ENCODE results near the gene JAM3. TPM values are rescaled to one million over a fixed set of nuclear protein-coding genes. Genes with fewer than 3 reads are reported as not detected.

The JAM3 gene
- total RNA-seq, 1 experiment from 2014 or later, result 34.4 TPM

DNA sequence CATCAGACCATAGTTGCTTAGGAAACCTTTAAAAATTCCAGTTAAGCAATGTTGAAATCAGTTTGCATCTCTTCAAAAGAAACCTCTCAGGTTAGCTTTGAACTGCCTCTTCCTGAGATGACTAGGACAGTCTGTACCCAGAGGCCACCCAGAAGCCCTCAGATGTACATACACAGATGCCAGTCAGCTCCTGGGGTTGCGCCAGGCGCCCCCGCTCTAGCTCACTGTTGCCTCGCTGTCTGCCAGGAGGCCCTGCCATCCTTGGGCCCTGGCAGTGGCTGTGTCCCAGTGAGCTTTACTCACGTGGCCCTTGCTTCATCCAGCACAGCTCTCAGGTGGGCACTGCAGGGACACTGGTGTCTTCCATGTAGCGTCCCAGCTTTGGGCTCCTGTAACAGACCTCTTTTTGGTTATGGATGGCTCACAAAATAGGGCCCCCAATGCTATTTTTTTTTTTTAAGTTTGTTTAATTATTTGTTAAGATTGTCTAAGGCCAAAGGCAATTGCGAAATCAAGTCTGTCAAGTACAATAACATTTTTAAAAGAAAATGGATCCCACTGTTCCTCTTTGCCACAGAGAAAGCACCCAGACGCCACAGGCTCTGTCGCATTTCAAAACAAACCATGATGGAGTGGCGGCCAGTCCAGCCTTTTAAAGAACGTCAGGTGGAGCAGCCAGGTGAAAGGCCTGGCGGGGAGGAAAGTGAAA is 81.5 kb downstream of the JAM3 start:
- H3K4me3 ChIP-seq (ENCODE audit: insufficient read depth, low read depth, low read length), result no peak overlapping the region
- no peak for DNase-seq
- H3K36me3 ChIP-seq (replicated peaks; ENCODE audit: control insufficient read depth, insufficient read depth, low read length), result peaks cover 33% of the 10 kb centered on the region
- H3K27me3 ChIP-seq (ENCODE audit: control insufficient read depth, insufficient read depth, low read length), result no peaks in the 10 kb centered on the region

DNA sequence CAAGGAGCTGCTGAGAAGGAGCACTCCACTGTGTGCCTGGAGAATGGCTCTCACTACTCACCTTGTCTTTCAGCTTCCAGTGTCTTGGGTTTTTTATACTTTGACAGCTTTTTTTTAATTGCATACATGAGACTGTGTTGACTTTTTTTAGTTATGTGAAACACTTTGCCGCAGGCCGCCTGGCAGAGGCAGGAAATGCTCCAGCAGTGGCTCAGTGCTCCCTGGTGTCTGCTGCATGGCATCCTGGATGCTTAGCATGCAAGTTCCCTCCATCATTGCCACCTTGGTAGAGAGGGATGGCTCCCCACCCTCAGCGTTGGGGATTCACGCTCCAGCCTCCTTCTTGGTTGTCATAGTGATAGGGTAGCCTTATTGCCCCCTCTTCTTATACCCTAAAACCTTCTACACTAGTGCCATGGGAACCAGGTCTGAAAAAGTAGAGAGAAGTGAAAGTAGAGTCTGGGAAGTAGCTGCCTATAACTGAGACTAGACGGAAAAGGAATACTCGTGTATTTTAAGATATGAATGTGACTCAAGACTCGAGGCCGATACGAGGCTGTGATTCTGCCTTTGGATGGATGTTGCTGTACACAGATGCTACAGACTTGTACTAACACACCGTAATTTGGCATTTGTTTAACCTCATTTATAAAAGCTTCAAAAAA is 82.3 kb downstream of the JAM3 start:
- no peak for DNase-seq
- peaks cover 32% of the 10 kb centered on the region for H3K36me3 ChIP-seq (replicated peaks; ENCODE audit: control insufficient read depth, insufficient read depth, low read length)
- H3K27me3 ChIP-seq (ENCODE audit: control insufficient read depth, insufficient read depth, low read length), result no peaks in the 10 kb centered on the region
- H3K4me3 ChIP-seq (ENCODE audit: insufficient read depth, low read depth, low read length), result no peak overlapping the region

DNA sequence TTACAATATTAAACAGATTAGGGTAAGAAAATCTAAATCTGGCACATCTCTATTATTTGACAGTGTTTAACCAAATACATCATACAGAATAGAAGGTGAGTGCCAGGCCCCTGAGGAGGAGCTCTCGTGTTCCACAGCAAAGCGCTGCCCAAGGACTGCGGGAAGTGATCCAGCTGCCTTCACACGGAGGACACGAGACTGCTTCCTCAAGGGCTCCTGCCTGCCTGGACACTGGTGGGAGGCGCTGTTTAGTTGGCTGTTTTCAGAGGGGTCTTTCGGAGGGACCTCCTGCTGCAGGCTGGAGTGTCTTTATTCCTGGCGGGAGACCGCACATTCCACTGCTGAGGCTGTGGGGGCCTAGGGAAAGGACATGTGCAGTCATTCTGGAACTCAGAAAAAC is 83.8 kb downstream of the JAM3 start:
- peaks cover 40% of the 10 kb centered on the region for H3K36me3 ChIP-seq (replicated peaks; ENCODE audit: control insufficient read depth, insufficient read depth, low read length)
- no peak overlapping the region for H3K4me3 ChIP-seq (ENCODE audit: insufficient read depth, low read depth, low read length)
- H3K27me3 ChIP-seq (ENCODE audit: control insufficient read depth, insufficient read depth, low read length), result no peaks in the 10 kb centered on the region
- DNase-seq, result no peak

DNA sequence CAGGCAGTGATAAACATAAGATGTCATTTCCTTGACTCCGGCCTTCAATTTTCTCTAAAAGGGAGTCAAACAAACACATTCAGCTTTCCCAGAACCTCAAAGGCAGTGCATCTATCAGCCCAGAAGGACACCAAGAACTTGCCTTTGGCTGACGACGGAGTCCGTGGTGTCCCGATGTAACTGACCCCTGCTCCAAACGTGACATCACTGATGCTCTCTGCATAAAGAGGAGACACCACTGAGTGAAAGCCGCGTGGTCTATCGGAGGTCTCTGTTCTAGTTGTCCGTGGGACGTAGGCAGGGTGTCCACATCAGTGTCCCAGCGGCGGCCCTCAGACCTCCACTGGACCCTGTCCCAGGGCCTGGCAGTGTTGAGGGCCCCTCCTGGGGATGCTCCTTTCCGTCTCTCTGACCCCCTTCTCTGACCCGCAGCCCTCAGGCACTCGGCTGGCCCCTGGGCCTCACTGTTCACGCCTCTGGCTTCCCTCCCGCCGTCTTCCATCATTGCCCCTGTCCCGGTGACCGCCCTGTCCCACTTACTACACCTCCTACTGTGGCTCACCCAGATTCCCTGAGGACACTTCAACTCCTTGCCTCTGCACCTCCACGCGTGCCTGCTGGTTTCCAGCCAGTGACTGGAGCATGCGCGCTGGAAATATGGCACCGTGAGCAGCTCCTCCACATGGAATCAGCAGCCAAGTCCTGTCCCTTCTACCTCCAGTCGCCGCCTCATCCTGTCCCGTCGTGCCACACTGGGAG is 84.5 kb downstream of the JAM3 start:
- H3K36me3 ChIP-seq (replicated peaks; ENCODE audit: control insufficient read depth, insufficient read depth, low read length), result peaks cover 45% of the 10 kb centered on the region
- no peak for DNase-seq
- no peaks in the 10 kb centered on the region for H3K27me3 ChIP-seq (ENCODE audit: control insufficient read depth, insufficient read depth, low read length)
- no peak overlapping the region for H3K4me3 ChIP-seq (ENCODE audit: insufficient read depth, low read depth, low read length)

DNA sequence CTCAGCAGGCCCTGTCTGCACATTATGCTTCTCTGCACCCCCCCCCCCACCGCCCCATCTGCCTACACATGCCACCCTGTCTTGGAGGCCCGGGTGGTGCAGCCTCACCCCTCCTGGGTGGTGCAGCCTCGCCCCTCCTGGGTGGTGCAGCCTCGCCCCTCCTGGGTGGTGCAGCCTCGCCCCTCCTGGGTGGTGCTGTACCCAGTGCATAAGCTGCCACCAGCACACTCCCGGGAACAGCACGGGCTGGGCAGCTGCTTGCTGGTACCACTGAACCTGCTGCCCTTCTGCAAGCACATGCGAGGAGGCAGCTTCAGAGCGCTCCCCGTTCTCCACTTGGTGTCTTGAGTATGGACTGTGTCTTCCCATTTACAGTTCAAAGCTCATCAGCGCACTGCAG is 85.6 kb downstream of the JAM3 start:
- Histone ChIP-seq H3K36me3 (replicated peaks; ENCODE audit: control insufficient read depth, insufficient read depth, low read length) (peaks cover 41% of the 10 kb centered on the region), H3K4me3 (ENCODE audit: insufficient read depth, low read depth, low read length) (no peak overlapping the region), H3K27me3 (ENCODE audit: control insufficient read depth, insufficient read depth, low read length) (no peaks in the 10 kb centered on the region)
- DNase-seq, result no peak

DNA sequence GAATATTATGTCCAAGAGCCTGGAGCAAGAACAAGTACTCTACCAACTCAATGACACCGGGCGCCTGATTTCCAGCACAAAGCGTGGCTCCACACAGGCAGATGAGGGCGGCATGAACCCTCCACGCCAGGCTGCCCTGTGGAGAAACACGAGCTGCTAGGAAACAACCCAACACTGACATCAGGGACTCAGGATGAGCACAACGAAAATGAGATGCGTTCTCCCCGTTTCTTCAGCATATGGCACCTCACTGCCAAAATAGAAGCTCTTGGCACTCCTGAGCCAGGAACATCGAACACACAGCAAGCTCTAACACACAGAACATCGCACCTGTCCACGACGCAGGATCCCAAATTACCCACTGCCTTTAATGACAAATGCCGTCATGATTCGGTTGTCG is 86.6 kb downstream of the JAM3 start:
- no peak for DNase-seq
- peaks cover 44% of the 10 kb centered on the region for H3K36me3 ChIP-seq (replicated peaks; ENCODE audit: control insufficient read depth, insufficient read depth, low read length)

DNA sequence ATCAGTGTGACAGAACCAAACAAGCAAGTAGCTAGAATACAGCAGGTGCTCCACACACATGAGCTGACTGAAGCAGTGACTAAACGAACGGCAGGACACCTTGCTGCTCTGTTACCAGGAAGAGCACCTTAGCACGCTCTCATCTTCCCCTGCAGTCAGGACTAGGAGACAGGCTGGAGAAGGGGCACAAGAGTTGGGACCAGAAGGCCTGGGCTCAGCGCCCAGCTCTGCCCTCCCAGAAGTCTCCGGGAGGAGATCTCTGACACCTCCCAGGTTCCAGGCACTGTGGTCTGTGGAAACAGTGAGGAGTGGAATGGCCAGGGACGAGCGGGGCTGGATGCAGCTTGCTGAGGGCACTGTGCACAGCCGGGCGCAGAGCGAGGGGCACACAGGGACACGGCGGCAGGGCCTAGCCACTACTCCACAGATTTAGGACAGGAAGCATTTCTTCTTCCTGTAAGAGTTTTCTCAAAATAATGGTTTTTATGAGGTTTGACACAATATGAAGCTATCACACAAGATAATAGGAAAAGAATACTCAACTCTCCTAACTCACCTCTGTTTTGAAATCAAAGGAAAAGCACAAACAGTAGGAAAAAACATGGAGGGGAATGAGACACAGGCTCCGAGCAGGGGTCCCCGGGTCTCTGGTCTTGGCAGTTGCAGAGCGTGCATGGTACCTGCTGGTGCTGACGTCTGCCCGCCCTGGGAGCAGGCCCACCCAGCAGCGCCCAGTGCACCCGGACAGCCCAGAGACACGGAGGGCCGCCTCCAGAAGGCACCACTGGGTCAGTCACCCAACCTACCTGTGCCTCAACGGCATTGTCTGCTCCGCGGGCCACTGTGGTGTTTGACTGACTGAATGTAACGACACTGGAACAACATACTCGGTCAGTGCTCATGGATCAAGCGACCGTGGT is 87.3 kb downstream of the JAM3 start:
- H3K27me3 ChIP-seq (ENCODE audit: control insufficient read depth, insufficient read depth, low read length), result no peaks in the 10 kb centered on the region
- H3K4me3 ChIP-seq (ENCODE audit: insufficient read depth, low read depth, low read length), result no peak overlapping the region
- H3K36me3 ChIP-seq (replicated peaks; ENCODE audit: control insufficient read depth, insufficient read depth, low read length), result peaks cover 47% of the 10 kb centered on the region
- DNase-seq, result no peak

More for the DNA sequence above, 86.6 kb downstream of the JAM3 start:
- Histone ChIP-seq H3K27me3 (ENCODE audit: control insufficient read depth, insufficient read depth, low read length) (no peaks in the 10 kb centered on the region), H3K4me3 (ENCODE audit: insufficient read depth, low read depth, low read length) (no peak overlapping the region)

DNA sequence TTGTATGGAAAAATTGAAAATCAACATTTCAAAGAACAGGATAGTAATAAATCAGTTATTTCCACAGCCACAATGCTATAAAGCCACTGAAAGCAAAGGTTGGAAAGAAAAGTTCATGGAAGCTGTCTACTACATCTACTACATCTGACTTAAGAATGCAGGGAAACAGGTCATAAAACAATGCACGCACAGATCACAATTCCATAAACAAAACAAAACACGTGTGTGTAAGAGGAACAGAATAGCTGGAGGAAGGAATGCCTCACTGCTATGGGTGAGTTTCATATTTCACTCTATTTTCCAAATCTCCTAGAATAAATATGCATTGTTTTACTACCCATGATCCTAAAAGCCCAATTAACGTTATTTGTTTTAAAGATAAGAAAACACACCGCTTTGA is 88.6 kb downstream of the JAM3 start:
- DNase-seq, result no peak
- Histone ChIP-seq H3K4me3 (ENCODE audit: insufficient read depth, low read depth, low read length) (no peak overlapping the region), H3K27me3 (ENCODE audit: control insufficient read depth, insufficient read depth, low read length) (no peaks in the 10 kb centered on the region), H3K36me3 (replicated peaks; ENCODE audit: control insufficient read depth, insufficient read depth, low read length) (peaks cover 52% of the 10 kb centered on the region)

DNA sequence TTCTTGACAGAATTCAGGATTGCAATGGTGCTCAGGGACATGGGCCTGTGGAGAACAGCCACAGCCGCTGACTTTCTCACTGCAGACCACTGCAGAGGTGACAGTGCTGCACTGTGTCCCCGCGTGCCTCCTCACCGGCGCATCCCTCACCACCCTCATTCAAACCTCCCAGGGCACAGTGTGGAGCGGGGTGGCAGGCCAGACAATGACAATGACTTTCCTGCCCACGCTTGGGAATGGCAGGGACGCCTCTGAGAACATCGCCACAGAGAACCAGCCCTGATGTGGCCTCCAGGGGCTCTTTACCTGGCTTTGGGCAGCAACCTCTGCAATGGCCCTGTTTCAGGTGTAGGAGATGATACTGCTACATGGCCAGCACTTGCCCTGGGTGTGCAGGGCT is 89.2 kb downstream of the JAM3 start:
- no peak overlapping the region for H3K4me3 ChIP-seq (ENCODE audit: insufficient read depth, low read depth, low read length)
- peaks cover 52% of the 10 kb centered on the region for H3K36me3 ChIP-seq (replicated peaks; ENCODE audit: control insufficient read depth, insufficient read depth, low read length)
- DNase-seq, result no peak
- no peaks in the 10 kb centered on the region for H3K27me3 ChIP-seq (ENCODE audit: control insufficient read depth, insufficient read depth, low read length)

DNA sequence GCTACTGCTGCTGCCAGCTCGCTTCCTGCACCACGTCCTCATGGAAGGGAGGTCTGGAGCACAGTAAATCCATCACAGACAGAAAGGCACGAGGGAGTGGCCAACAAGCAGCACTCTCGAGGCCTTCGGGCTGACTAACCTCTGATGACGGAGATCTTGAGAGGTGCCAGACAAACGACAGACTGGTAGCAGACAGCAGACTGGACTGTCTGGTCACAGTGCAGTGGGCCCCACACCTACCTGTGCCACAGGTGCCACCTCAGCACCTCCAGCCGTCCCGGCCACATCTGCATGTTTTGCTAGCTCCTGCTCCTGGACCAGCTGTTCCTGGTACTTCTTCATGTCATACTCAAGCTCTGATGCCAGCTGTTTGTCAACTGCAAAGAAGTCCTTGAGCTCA is 90.8 kb downstream of the JAM3 start:
- Histone ChIP-seq H3K36me3 (replicated peaks; ENCODE audit: control insufficient read depth, insufficient read depth, low read length) (peaks cover 60% of the 10 kb centered on the region), H3K4me3 (ENCODE audit: insufficient read depth, low read depth, low read length) (no peak overlapping the region), H3K27me3 (ENCODE audit: control insufficient read depth, insufficient read depth, low read length) (no peaks in the 10 kb centered on the region)
- no peak for DNase-seq

DNA sequence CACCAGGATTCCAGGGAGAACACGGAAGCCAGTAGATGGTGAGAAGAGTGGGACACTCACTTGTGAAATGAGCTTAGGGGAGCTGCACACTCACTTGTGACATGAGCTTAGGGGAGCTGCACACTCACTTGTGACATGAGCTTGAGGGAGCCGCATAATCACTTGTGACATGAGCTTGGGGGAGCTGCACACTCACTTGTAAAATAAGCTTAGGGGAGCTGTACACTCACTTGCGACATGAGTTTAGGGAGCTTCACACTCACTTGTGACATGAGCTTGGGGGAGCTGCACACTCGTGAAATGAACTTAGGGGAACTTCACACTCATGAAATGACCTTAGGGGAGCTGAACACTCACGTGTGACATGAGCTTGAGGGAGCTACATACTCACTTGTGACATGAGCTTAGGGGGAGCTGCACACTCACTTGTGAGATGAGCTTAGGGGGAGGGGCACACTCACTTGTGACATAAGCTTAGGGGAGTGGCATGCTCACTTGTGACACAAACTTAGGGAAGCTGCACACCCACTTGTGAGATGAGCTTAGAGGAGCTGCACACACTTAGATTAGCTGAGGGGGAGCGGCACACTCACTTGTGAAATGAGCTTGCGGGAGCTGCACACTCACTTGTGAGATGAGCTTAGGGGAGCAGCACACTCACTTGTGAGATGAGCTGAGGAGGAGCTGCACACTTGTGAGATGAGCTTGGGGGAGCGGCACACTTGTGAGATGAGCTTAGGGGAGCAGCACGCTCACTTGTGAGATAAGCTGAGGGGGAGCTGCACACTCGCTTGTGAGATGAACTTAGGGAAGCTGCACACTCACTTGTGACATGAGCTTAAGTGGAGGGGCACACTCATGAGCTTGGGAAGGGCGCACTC is 95.9 kb downstream of the JAM3 start:
- DNase-seq, result no peak
- no peak overlapping the region for H3K4me3 ChIP-seq (ENCODE audit: insufficient read depth, low read depth, low read length)
- H3K27me3 ChIP-seq (ENCODE audit: control insufficient read depth, insufficient read depth, low read length), result no peaks in the 10 kb centered on the region
- peaks cover 69% of the 10 kb centered on the region for H3K36me3 ChIP-seq (replicated peaks; ENCODE audit: control insufficient read depth, insufficient read depth, low read length)

DNA sequence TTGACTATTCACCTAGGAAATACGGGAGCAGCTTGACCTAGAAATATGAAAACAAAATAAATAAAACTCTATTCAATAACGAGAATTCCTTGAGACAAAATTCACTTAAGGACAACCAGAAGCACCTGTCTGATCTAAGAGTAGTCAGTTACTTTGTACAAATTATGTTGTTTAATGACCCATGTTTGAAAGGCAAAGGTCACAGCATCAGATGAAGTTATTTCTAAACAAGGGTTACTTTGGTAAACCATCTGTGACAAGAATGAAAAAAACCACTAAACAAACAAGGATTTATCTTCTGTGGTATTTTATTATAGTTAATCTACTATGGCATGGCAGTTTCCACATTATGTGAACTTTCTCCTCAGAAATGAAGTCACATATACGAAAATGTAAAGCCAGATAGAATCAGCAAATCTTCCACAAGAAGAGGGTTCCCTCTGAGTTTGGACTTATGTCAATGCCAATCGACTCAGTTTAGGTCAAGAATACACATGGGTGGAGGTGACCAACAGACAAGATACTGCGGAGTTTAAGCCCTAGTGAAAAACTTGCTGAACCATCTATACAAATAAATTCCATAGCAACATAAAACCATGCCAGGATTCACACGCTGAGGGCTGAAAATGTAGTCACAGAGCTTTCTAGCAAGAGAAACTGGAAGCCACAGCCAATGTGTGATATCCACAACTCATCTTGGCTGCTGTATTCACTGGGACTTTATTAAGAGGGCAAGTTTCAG is 101.5 kb downstream of the JAM3 start:
- no peak for DNase-seq
- peaks cover 47% of the 10 kb centered on the region for H3K36me3 ChIP-seq (replicated peaks; ENCODE audit: control insufficient read depth, insufficient read depth, low read length)
- no peaks in the 10 kb centered on the region for H3K27me3 ChIP-seq (ENCODE audit: control insufficient read depth, insufficient read depth, low read length)
- no peak overlapping the region for H3K4me3 ChIP-seq (ENCODE audit: insufficient read depth, low read depth, low read length)

DNA sequence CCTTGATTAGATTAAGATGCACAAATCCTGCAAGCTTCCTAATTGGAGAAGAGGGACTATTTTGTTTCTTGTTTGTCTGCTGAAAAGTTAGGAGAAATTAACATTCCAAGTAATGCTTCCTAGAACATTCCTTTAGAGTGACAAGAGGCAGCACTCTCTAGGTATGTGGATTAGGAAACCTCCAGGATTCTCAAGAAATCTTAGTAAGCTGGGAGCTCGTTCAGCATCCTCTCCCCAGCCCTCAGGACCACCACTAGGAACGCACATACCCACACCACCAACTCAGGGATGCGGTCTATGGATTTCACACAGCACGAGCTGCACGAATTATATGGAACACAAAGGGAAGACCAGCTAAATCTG is 102.0 kb downstream of the JAM3 start:
- Histone ChIP-seq H3K36me3 (replicated peaks; ENCODE audit: control insufficient read depth, insufficient read depth, low read length) (peaks cover 45% of the 10 kb centered on the region), H3K4me3 (ENCODE audit: insufficient read depth, low read depth, low read length) (no peak overlapping the region), H3K27me3 (ENCODE audit: control insufficient read depth, insufficient read depth, low read length) (no peaks in the 10 kb centered on the region)
- DNase-seq, result no peak
